SU-DHL-6 (cell line): ENCODE results near the gene SLC22A13.

ENCODE experiments used
- H2AFZ ChIP-seq: fragments of 200-600 bp; sonication (generic); 2 replicates; pipeline ENCODE4 v1.6.1; 2014; ENCODE audit warnings: low read depth, mild to moderate bottlenecking, moderate library complexity, mixed read lengths, antibody characterized with exemption, low read length; ENCODE audit not compliant: severe bottlenecking
- H3F3A ChIP-seq: fragments of 200-600 bp; shearing (Covaris generic); 2 replicates; pipeline ENCODE4 v1.6.0; 2016; ENCODE audit warnings: antibody characterized with exemption, mild to moderate bottlenecking; ENCODE audit not compliant: insufficient read depth
- H3K27ac ChIP-seq: fragments of 200-600 bp; sonication (generic); 2 replicates; pipeline ENCODE4 v1.5.1; 2016; ENCODE audit warnings: low read depth, mild to moderate bottlenecking, low read length, moderate library complexity, mixed read lengths
- H3K27me3 ChIP-seq: fragments of 200-600 bp; sonication (generic), shearing (Covaris generic); 2 replicates; pipeline ENCODE4 v1.6.0; 2014; ENCODE audit warnings: mild to moderate bottlenecking, low read length
- H3K36me3 ChIP-seq: fragments of 200-600 bp; sonication (generic); 2 replicates; pipeline ENCODE4 v1.6.1; 2014; ENCODE audit warnings: mild to moderate bottlenecking, low read length, mixed read lengths
- H3K4me2 ChIP-seq: fragments of 300-600, 200-600 bp; shearing (Covaris generic), sonication (generic); 2 replicates; pipeline ENCODE4 v1.6.0; 2014; ENCODE audit warnings: low read length, low read depth, mild to moderate bottlenecking; ENCODE audit not compliant: poor library complexity, severe bottlenecking
- H3K4me3 ChIP-seq: fragments of 200-600 bp; sonication (generic); 2 replicates; pipeline ENCODE4 v1.5.1; 2014; ENCODE audit warnings: antibody characterized with exemption, low read length, mild to moderate bottlenecking, mixed read lengths; ENCODE audit not compliant: insufficient read depth, poor library complexity, severe bottlenecking
- H3K79me2 ChIP-seq: fragments of 200-600 bp; sonication (generic); 2 replicates; pipeline ENCODE4 v1.6.1; 2014; ENCODE audit warnings: mild to moderate bottlenecking, low read length, moderate library complexity; ENCODE audit not compliant: insufficient read depth
- H3K9ac ChIP-seq: fragments of 200-600 bp; sonication (generic); 2 replicates; pipeline ENCODE4 v1.7.0; 2014; ENCODE audit warnings: mild to moderate bottlenecking, low read length
- H3K9me2 ChIP-seq: fragments of 200-600 bp; sonication (generic); replicated peaks from 2 replicates; pipeline ENCODE4 v1.6.1; 2014; ENCODE audit warnings: low read length; ENCODE audit not compliant: insufficient read depth
- H3K9me3 ChIP-seq: fragments of 200-600 bp; sonication (generic); 2 replicates; pipeline ENCODE4 v1.6.1; 2014; ENCODE audit warnings: low read length, mixed read lengths; ENCODE audit not compliant: insufficient read depth
- H4K20me1 ChIP-seq: fragments of 200-600 bp; sonication (generic); 2 replicates; pipeline ENCODE4 v1.6.1; 2014; ENCODE audit warnings: low read depth, mild to moderate bottlenecking, antibody characterized with exemption, low read length, moderate library complexity, mixed read lengths
- CTCF ChIP-seq: fragments of 200-600 bp; sonication (generic); IDR thresholded peaks from one replicate; pipeline ENCODE4 v1.5.1; 2017; ENCODE audit warnings: antibody characterized with exemption, mild to moderate bottlenecking, low read length, moderate library complexity; ENCODE audit not compliant: insufficient read depth, poor library complexity, severe bottlenecking
- EZH2phosphoT487 ChIP-seq: fragments of 200-600 bp; sonication (generic), shearing (Covaris generic); conservative IDR thresholded peaks from 2 replicates; pipeline ENCODE4 v1.6.1; 2018; ENCODE audit warnings: mild to moderate bottlenecking, antibody characterized with exemption, low read length, moderate library complexity, mixed read lengths

SLC22A13 gene

GRCh38 chr3:38274864-38275649 is 9.4 kb downstream of the SLC22A13 start:
- no peaks in the 10 kb centered on the region for H3F3A ChIP-seq
- no peak overlapping the region for H3K4me3 ChIP-seq
- H3K9me2 ChIP-seq = no peaks in the 10 kb centered on the region
- no peak overlapping the region for H3K9ac ChIP-seq
- no peak for TF ChIP-seq CTCF
- TF ChIP-seq EZH2phosphoT487 = no peak
- no peak overlapping the region for H2AFZ ChIP-seq
- H4K20me1 ChIP-seq = no peaks in the 10 kb centered on the region
- no peaks in the 10 kb centered on the region for H3K27me3 ChIP-seq
- H3K79me2 ChIP-seq = no peaks in the 10 kb centered on the region
- no peak overlapping the region for H3K27ac ChIP-seq
- H3K4me2 ChIP-seq = no peak overlapping the region
- no peaks in the 10 kb centered on the region for H3K36me3 ChIP-seq
- no peaks in the 10 kb centered on the region for H3K9me3 ChIP-seq

GRCh38 chr3:38275658-38276057 is 10.0 kb downstream of the SLC22A13 start:
- H3K9ac ChIP-seq = no peak overlapping the region
- TF ChIP-seq EZH2phosphoT487 (no peak), CTCF (no peak)
- no peaks in the 10 kb centered on the region for H3K36me3 ChIP-seq
- no peak overlapping the region for H3K4me3 ChIP-seq
- no peaks in the 10 kb centered on the region for H3K79me2 ChIP-seq
- H3K9me3 ChIP-seq = no peaks in the 10 kb centered on the region
- H3F3A ChIP-seq = no peaks in the 10 kb centered on the region
- no peak overlapping the region for H3K27ac ChIP-seq
- H3K27me3 ChIP-seq = no peaks in the 10 kb centered on the region
- no peak overlapping the region for H2AFZ ChIP-seq
- no peaks in the 10 kb centered on the region for H3K9me2 ChIP-seq
- H3K4me2 ChIP-seq = no peak overlapping the region
- H4K20me1 ChIP-seq = no peaks in the 10 kb centered on the region

- no peak overlapping the region for H3K4me2 ChIP-seq
- no peak overlapping the region for H2AFZ ChIP-seq
- no peaks in the 10 kb centered on the region for H4K20me1 ChIP-seq
- H3F3A ChIP-seq = no peaks in the 10 kb centered on the region
- no peak overlapping the region for H3K27ac ChIP-seq
- no peaks in the 10 kb centered on the region for H3K36me3 ChIP-seq
- H3K4me3 ChIP-seq = no peak overlapping the region
- H3K79me2 ChIP-seq = no peaks in the 10 kb centered on the region
- no peak overlapping the region for H3K9ac ChIP-seq
- no peaks in the 10 kb centered on the region for H3K27me3 ChIP-seq
- H3K9me3 ChIP-seq = no peaks in the 10 kb centered on the region
- no peak for TF ChIP-seq CTCF
- TF ChIP-seq EZH2phosphoT487 = no peak
- H3K9me2 ChIP-seq = no peaks in the 10 kb centered on the region
These were observed 10.7 kb downstream of the SLC22A13 start for GRCh38 chr3:38276081-38276916.
